ENCODE results near the gene MRPS2. TPM values are rescaled to one million over a fixed set of nuclear protein-coding genes. Genes with fewer than 3 reads are reported as not detected.
"Not testable (repeated sequence)": the region's sequence is repeated elsewhere in the genome, so short reads cannot be mapped to it uniquely, and the experiment has no call there.

MRPS2 gene
- total RNA-seq, 3 donors from 2014 or later: 27.3 to 36.0 (median 28.2) TPM

GRCh38 chr9:135536216-135536615 lies 35.7 kb downstream of the MRPS2 start:
- no peaks in the 10 kb centered on the region for H3K4me1 ChIP-seq (ENCODE audit: low read depth)
- no peaks in the 10 kb centered on the region for H3K9me3 ChIP-seq
- DNase-seq: no peak
- intact Hi-C loops (cut with DNase I, micrococcal nuclease): no loop called here
- no peak for TF ChIP-seq CTCF (IDR thresholded peaks at IDR 0.05)
- no peak for ATAC-seq
- no peak overlapping the region for H3K4me3 ChIP-seq
- H3K36me3 ChIP-seq (ENCODE audit: low read depth): no peaks in the 10 kb centered on the region

- H3K9me3 ChIP-seq; DNase-seq; H3K4me3 ChIP-seq; H3K36me3 ChIP-seq (ENCODE audit: low read depth); intact Hi-C loops (cut with DNase I, micrococcal nuclease); ATAC-seq; H3K4me1 ChIP-seq (ENCODE audit: low read depth): not testable (repeated sequence)
These were observed 42.9 kb downstream of the MRPS2 start for GRCh38 chr9:135543262-135543894.

- ATAC-seq: no peak
- Histone ChIP-seq H3K4me1 (ENCODE audit: low read depth) (no peaks in the 10 kb centered on the region), H3K9me3 (no peaks in the 10 kb centered on the region), H3K4me3 (no peak overlapping the region), H3K36me3 (ENCODE audit: low read depth) (no peaks in the 10 kb centered on the region)
- DNase-seq: no peak
- no peak for TF ChIP-seq CTCF (IDR thresholded peaks at IDR 0.05)
- intact Hi-C loops (cut with DNase I, micrococcal nuclease): no loop called here
These were observed 44.6 kb downstream of the MRPS2 start for GRCh38 chr9:135544981-135545635.

- H3K9me3 ChIP-seq; H3K4me3 ChIP-seq; DNase-seq; H3K4me1 ChIP-seq (ENCODE audit: low read depth); ATAC-seq; H3K36me3 ChIP-seq (ENCODE audit: low read depth); intact Hi-C loops (cut with DNase I, micrococcal nuclease): not testable (repeated sequence)
These were observed 45.2 kb downstream of the MRPS2 start, which contains the start of gene OBP2A for GRCh38 chr9:135545646-135546176. OBP2A (plus strand) TSS chr9:135546126; CDS start chr9:135546181, 55 bp downstream.

GRCh38 chr9:135546792-135547617 lies 46.5 kb downstream of the MRPS2 start:
- intact Hi-C loops (cut with DNase I, micrococcal nuclease); H3K9me3 ChIP-seq; ATAC-seq; H3K4me3 ChIP-seq; H3K4me1 ChIP-seq (ENCODE audit: low read depth); H3K36me3 ChIP-seq (ENCODE audit: low read depth); DNase-seq: not testable (repeated sequence)

- intact Hi-C loops (cut with DNase I, micrococcal nuclease): no loop called here
- no peaks in the 10 kb centered on the region for H3K4me1 ChIP-seq (ENCODE audit: low read depth)
- no peak overlapping the region for H3K4me3 ChIP-seq
- DNase-seq (no peak), ATAC-seq (no peak)
- no peaks in the 10 kb centered on the region for H3K36me3 ChIP-seq (ENCODE audit: low read depth)
- TF ChIP-seq CTCF (IDR thresholded peaks at IDR 0.05): no peak
- no peaks in the 10 kb centered on the region for H3K9me3 ChIP-seq
These were observed 47.6 kb downstream of the MRPS2 start for GRCh38 chr9:135547756-135548736.

GRCh38 chr9:135549478-135550343 lies 49.2 kb downstream of the MRPS2 start:
- ATAC-seq; H3K4me3 ChIP-seq; H3K9me3 ChIP-seq; H3K4me1 ChIP-seq (ENCODE audit: low read depth); DNase-seq; intact Hi-C loops (cut with DNase I, micrococcal nuclease); H3K36me3 ChIP-seq (ENCODE audit: low read depth): not testable (repeated sequence)

All from mucosa of descending colon (tissue), 3 donors.